IMR-90 (cell line): Measurements from ENCODE around the gene RAB39A.
"Not testable (repeated sequence)": the region's sequence is repeated elsewhere in the genome, so short reads cannot be mapped to it uniquely, and the experiment has no call there.

Source experiments
- SMC3 ChIP-seq: fragments of 150-350 bp; IDR thresholded peaks from 2 replicates; pipeline ENCODE4 v1.6.1; 2016; ENCODE audit warnings: low read depth, mild to moderate bottlenecking, antibody characterized with exemption, low read length, moderate library complexity
- TF ChIP-seq, protein P1 (sequence below): conservative IDR thresholded peaks from 2 replicates; pipeline ENCODE4 v1.5.1; 2012; ENCODE audit warnings: mild to moderate bottlenecking, low read depth, low read length, improper control_type of control experiment

DNA sequence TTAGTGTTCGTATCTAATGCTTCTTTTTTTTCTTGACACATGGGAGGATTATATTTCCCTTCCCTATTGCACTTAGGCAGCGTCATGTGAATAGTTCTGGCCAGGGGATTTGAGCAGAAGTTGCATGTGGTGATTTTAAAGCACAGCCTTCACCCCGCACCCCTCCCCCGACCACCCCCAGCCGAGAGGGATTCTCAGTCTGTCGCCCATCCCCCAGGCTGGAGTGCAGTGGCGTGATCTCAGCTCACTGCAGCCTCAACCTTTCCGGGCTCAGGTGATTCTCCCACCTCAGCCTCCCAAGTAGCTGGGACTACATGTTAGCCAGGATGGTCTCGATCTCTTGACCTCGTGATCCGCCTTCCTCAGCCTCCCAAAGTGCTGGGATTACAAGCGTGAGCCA is 20.1 kb downstream of the RAB39A start:
- TF ChIP-seq, protein P1, sequence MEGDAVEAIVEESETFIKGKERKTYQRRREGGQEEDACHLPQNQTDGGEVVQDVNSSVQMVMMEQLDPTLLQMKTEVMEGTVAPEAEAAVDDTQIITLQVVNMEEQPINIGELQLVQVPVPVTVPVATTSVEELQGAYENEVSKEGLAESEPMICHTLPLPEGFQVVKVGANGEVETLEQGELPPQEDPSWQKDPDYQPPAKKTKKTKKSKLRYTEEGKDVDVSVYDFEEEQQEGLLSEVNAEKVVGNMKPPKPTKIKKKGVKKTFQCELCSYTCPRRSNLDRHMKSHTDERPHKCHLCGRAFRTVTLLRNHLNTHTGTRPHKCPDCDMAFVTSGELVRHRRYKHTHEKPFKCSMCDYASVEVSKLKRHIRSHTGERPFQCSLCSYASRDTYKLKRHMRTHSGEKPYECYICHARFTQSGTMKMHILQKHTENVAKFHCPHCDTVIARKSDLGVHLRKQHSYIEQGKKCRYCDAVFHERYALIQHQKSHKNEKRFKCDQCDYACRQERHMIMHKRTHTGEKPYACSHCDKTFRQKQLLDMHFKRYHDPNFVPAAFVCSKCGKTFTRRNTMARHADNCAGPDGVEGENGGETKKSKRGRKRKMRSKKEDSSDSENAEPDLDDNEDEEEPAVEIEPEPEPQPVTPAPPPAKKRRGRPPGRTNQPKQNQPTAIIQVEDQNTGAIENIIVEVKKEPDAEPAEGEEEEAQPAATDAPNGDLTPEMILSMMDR = not testable (repeated sequence)
- TF ChIP-seq SMC3 = not testable (repeated sequence)
